Tibial nerve (tissue), 4 donors: ENCODE measurements around the gene HADHA. TPM values are rescaled to one million over a fixed set of nuclear protein-coding genes. Genes with fewer than 3 reads are reported as not detected.
"Not testable (repeated sequence)": the region's sequence is repeated elsewhere in the genome, so short reads cannot be mapped to it uniquely, and the experiment has no call there.

Experiments
- DNase-seq, 2 donors: peaks; one replicate each; pipeline ENCODE4 v3.0.0-alpha.2; 2019; ENCODE audit warnings: low spot score in 2 of 2
- H3K27ac ChIP-seq, 4 donors: fragments of 200-600 bp; sonication (generic) in 3 of 4; one replicate each; pipeline ENCODE4 v1.5.1; 2017 to 2019; ENCODE audit warnings: mild to moderate bottlenecking in 1 of 4
- H3K27me3 ChIP-seq, 2 donors: fragments of 200-600 bp; sonication (generic) in 1 of 2; one replicate each; pipeline versions ENCODE4 v1.5.1 to v1.6.0; 2017 to 2019
- H3K36me3 ChIP-seq, 3 donors: fragments of 200-600 bp; sonication (generic); one replicate each; pipeline ENCODE4 v1.5.1; 2018 to 2019
- H3K4me1 ChIP-seq, 4 donors: fragments of 200-600 bp; sonication (generic) in 3 of 4; one replicate each; pipeline ENCODE4 v1.5.1; 2017 to 2019
- H3K4me3 ChIP-seq, 4 donors: fragments of 200-600 bp; sonication (generic) in 3 of 4; one replicate each; pipeline ENCODE4 v1.5.1; 2017 to 2019; ENCODE audit warnings: mild to moderate bottlenecking in 1 of 4, moderate library complexity in 1 of 4
- H3K9me3 ChIP-seq, 4 donors: fragments of 200-600 bp; sonication (generic) in 3 of 4; one replicate each; pipeline ENCODE4 v1.5.1; 2017 to 2019
- EP300 ChIP-seq, 2 donors: sonication (generic); formaldehyde crosslinking; IDR thresholded peaks; one replicate each; pipeline ENCODE4 v1.6.1; 2017; ENCODE audit warnings: antibody characterized with exemption in 2 of 2, mild to moderate bottlenecking in 1 of 2
- POLR2A ChIP-seq, 2 donors: fragments of 450-650 bp; IDR thresholded peaks; one replicate each; pipeline ENCODE4 v1.6.1; 2017; ENCODE audit warnings: antibody characterized with exemption in 2 of 2, mild to moderate bottlenecking in 2 of 2, moderate library complexity in 2 of 2
- WGBS, 2 donors: methylation state at CpG; one replicate each; pipeline ENCODE4 v1.1.5; 2018; 5-methylcytosine and 5-hydroxymethylcytosine counted together
- total RNA-seq, 4 donors: library from RNA; depleted of rRNA; stranded (reverse); fragments of >200 nt; gene quantifications; one replicate each; pipeline ENCODE4 v1.1.0, GENCODE V29; 2016
- TF ChIP-seq, protein P1 (sequence below), 5 experiments: fragments of 200-600 bp in 3 of 5; fragments of 450-650 bp in 2 of 5; sonication (generic) in 3 of 5; IDR thresholded peaks; one replicate each; pipeline ENCODE4 v1.5.1; 2016 to 2019; ENCODE audit warnings: antibody characterized with exemption in 5 of 5, mild to moderate bottlenecking in 3 of 5, moderate library complexity in 2 of 5

HADHA gene
- total RNA-seq, 4 donors from 2014 or later = 91.8 to 115 (median 104) TPM

GRCh38 chr2:26273501-26273900 is 29.1 kb upstream of the HADHA start:
- Histone ChIP-seq H3K36me3 (peaks cover 0 to 29% (median 8%) of the 10 kb centered on the region in 3 donors), H3K27ac (peak overlapping the region; percentile 41 to 95 (median 72)), H3K27me3 (no peaks in the 10 kb centered on the region), H3K9me3 (no peaks in the 10 kb centered on the region), H3K4me3 (no peak overlapping the region), H3K4me1 (peaks cover 0 to 34% (median 29%) of the 10 kb centered on the region in 4 donors)
- TF ChIP-seq, protein P1, sequence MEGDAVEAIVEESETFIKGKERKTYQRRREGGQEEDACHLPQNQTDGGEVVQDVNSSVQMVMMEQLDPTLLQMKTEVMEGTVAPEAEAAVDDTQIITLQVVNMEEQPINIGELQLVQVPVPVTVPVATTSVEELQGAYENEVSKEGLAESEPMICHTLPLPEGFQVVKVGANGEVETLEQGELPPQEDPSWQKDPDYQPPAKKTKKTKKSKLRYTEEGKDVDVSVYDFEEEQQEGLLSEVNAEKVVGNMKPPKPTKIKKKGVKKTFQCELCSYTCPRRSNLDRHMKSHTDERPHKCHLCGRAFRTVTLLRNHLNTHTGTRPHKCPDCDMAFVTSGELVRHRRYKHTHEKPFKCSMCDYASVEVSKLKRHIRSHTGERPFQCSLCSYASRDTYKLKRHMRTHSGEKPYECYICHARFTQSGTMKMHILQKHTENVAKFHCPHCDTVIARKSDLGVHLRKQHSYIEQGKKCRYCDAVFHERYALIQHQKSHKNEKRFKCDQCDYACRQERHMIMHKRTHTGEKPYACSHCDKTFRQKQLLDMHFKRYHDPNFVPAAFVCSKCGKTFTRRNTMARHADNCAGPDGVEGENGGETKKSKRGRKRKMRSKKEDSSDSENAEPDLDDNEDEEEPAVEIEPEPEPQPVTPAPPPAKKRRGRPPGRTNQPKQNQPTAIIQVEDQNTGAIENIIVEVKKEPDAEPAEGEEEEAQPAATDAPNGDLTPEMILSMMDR (IDR thresholded peaks at IDR 0.05) = no peak
- TF ChIP-seq POLR2A (IDR thresholded peaks at IDR 0.05) (no peak), EP300 (IDR thresholded peaks at IDR 0.05) (no peak)
- 63% methylated on average over 2 of the region's 2 CpGs for WGBS, 2 donors
- no peak for DNase-seq

GRCh38 chr2:26270373-26270772 is 25.9 kb upstream of the HADHA start:
- Histone ChIP-seq H3K27ac (peak overlapping the region in 1 of 4 donors; percentile 67), H3K27me3 (no peaks in the 10 kb centered on the region), H3K4me3 (no peak overlapping the region), H3K4me1 (peaks cover 0 to 31% (median 29%) of the 10 kb centered on the region in 4 donors), H3K9me3 (no peaks in the 10 kb centered on the region), H3K36me3 (peaks cover 0 to 19% (median 0%) of the 10 kb centered on the region in 3 donors)
- no peak for DNase-seq
- no peak for TF ChIP-seq POLR2A (IDR thresholded peaks at IDR 0.05)
- no peak for TF ChIP-seq EP300 (IDR thresholded peaks at IDR 0.05)
- TF ChIP-seq, protein P1 (IDR thresholded peaks at IDR 0.05) = no peak

- Histone ChIP-seq H3K36me3 (peaks cover 0 to 26% (median 0%) of the 10 kb centered on the region in 3 donors), H3K9me3 (no peaks in the 10 kb centered on the region), H3K4me3 (no peak overlapping the region), H3K4me1 (peaks cover 0 to 23% (median 22%) of the 10 kb centered on the region in 4 donors), H3K27ac (peak overlapping the region in 2 of 4 donors; percentile 57 to 67), H3K27me3 (no peaks in the 10 kb centered on the region)
- 87% methylated on average over 6 of the region's 6 CpGs for WGBS, 2 donors
- TF ChIP-seq POLR2A (IDR thresholded peaks at IDR 0.05) = no peak
- TF ChIP-seq, protein P1 (IDR thresholded peaks at IDR 0.05) = no peak
- TF ChIP-seq EP300 (IDR thresholded peaks at IDR 0.05) = no peak
- DNase-seq = no peak
These were observed 25.2 kb upstream of the HADHA start for GRCh38 chr2:26269571-26270158.

GRCh38 chr2:26268670-26269385 is 24.4 kb upstream of the HADHA start:
- not testable (repeated sequence) for H3K4me3 ChIP-seq, H3K27me3 ChIP-seq, DNase-seq, H3K9me3 ChIP-seq
- peaks cover 0 to 17% (median 14%) of the 10 kb centered on the region in 4 donors for H3K4me1 ChIP-seq
- H3K36me3 ChIP-seq = peaks cover 0 to 34% (median 0%) of the 10 kb centered on the region in 3 donors
- peak overlapping the region in 2 of 4 donors; percentile 57 to 67 for H3K27ac ChIP-seq
- WGBS, 2 donors = 87 to 91% methylated on average over 12 of the region's 12 CpGs

DNA sequence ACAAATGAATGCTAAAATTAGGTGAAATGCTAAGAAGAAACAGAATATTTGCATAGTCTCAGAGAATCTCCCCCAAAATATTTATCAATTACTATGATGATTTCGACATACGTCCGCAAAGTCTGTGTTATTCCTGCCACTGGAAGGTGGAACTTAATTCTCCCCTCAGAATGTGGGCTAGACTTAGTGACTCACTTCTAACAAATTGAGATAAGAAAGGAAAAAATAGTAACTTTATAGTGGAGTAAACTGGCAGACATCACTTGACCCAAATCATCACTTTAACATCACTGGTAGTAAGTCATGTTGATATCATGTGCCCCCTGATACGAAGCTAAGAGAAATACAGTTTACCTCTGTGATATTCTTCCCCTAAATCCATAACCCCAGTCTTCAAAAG is 23.8 kb upstream of the HADHA start:
- peak overlapping the region in 1 of 4 donors; percentile 67 for H3K27ac ChIP-seq
- WGBS, 2 donors = 91 to 94% methylated on average over 4 of the region's 4 CpGs
- no peak for TF ChIP-seq EP300 (IDR thresholded peaks at IDR 0.05)
- TF ChIP-seq POLR2A (IDR thresholded peaks at IDR 0.05) = no peak
- TF ChIP-seq, protein P1 (IDR thresholded peaks at IDR 0.05) = no peak
- no peaks in the 10 kb centered on the region for H3K27me3 ChIP-seq
- no peaks in the 10 kb centered on the region for H3K9me3 ChIP-seq
- H3K36me3 ChIP-seq = peaks cover 0 to 40% (median 0%) of the 10 kb centered on the region in 3 donors
- H3K4me1 ChIP-seq = peaks cover 0 to 11% (median 8%) of the 10 kb centered on the region in 4 donors
- no peak for DNase-seq
- no peak overlapping the region for H3K4me3 ChIP-seq

GRCh38 chr2:26258836-26259235 is 14.4 kb upstream of the HADHA start:
- H3K4me1 ChIP-seq, H3K27ac ChIP-seq, H3K9me3 ChIP-seq, H3K4me3 ChIP-seq, H3K27me3 ChIP-seq, DNase-seq: not testable (repeated sequence)
- WGBS, 2 donors = 89% methylated on average over 8 of the region's 8 CpGs
- peaks cover 0 to 37% (median 0%) of the 10 kb centered on the region in 3 donors for H3K36me3 ChIP-seq
